CMK (cell line): ENCODE data around the gene CACUL1.
"Not testable (repeated sequence)": the region's sequence is repeated elsewhere in the genome, so short reads cannot be mapped to it uniquely, and the experiment has no call there.

Experiments used
- DNase-seq: peaks from one replicate; pipeline ENCODE4 v3.0.0-alpha.2; 2010; ENCODE audit warnings: low read depth

CACUL1 gene

GRCh38 chr10:118754556-118755423, at the start of gene CACUL1:
Gene CACUL1, minus strand, starts transcription at chr10:118754970. Its CDS starts 208 bp downstream, at chr10:118754762.
- DNase-seq: peak; percentile 98

GRCh38 chr10:118804262-118804773, 49.5 kb upstream of the CACUL1 start:
- no peak for DNase-seq

GRCh38 chr10:118802126-118802793, 47.5 kb upstream of the CACUL1 start:
- DNase-seq: no peak

GRCh38 chr10:118800920-118801319, 46.1 kb upstream of the CACUL1 start:
- no peak for DNase-seq

GRCh38 chr10:118799777-118800176, 45.0 kb upstream of the CACUL1 start:
- no peak for DNase-seq

- no peak for DNase-seq
These were observed 43.5 kb upstream of the CACUL1 start for GRCh38 chr10:118798231-118798662.

GRCh38 chr10:118794971-118795370, 40.2 kb upstream of the CACUL1 start:
- not testable (repeated sequence) for DNase-seq

GRCh38 chr10:118793545-118793944, 38.8 kb upstream of the CACUL1 start:
- DNase-seq: no peak

- DNase-seq: no peak
These were observed 37.8 kb upstream of the CACUL1 start for GRCh38 chr10:118792526-118792925.

GRCh38 chr10:118790058-118790457, 35.3 kb upstream of the CACUL1 start:
- DNase-seq: no peak

GRCh38 chr10:118785551-118785950, 30.8 kb upstream of the CACUL1 start:
- DNase-seq: no peak

- DNase-seq: no peak
These were observed 29.2 kb upstream of the CACUL1 start for GRCh38 chr10:118783776-118784545.

- not testable (repeated sequence) for DNase-seq
These were observed 28.2 kb upstream of the CACUL1 start for GRCh38 chr10:118782916-118783465.

GRCh38 chr10:118781541-118781940, 26.8 kb upstream of the CACUL1 start:
- DNase-seq: no peak

GRCh38 chr10:118778727-118779126, 24.0 kb upstream of the CACUL1 start:
- DNase-seq: no peak

GRCh38 chr10:118776960-118777359, 22.2 kb upstream of the CACUL1 start:
- no peak for DNase-seq

GRCh38 chr10:118776033-118776432, 21.3 kb upstream of the CACUL1 start:
- no peak for DNase-seq

GRCh38 chr10:118775478-118775877, 20.7 kb upstream of the CACUL1 start:
- no peak for DNase-seq

GRCh38 chr10:118773041-118773440, 18.3 kb upstream of the CACUL1 start:
- no peak for DNase-seq

GRCh38 chr10:118771976-118772375, 17.2 kb upstream of the CACUL1 start:
- no peak for DNase-seq

GRCh38 chr10:118769898-118770600, 15.3 kb upstream of the CACUL1 start:
- no peak for DNase-seq
